HepG2 (cell line): ENCODE measurements around the gene KPNA3. TPM values are rescaled to one million over a fixed set of nuclear protein-coding genes. Genes with fewer than 3 reads are reported as not detected.

Experiments used
- AKAP8 ChIP-seq: sonication (generic); formaldehyde crosslinking; IDR thresholded peaks from 2 replicates; pipeline ENCODE4 v1.5.1; 2020; ENCODE audit warnings: mild to moderate bottlenecking, missing genetic modification reagents
- BCL3 ChIP-seq: sonication (generic); formaldehyde crosslinking; IDR thresholded peaks from 2 replicates; pipeline ENCODE4 v1.5.1; 2020; ENCODE audit warnings: mild to moderate bottlenecking, missing genetic modification reagents, moderate library complexity
- CBFB ChIP-seq: sonication (generic); formaldehyde crosslinking; IDR thresholded peaks from 2 replicates; pipeline ENCODE4 v1.4.0; 2020; ENCODE audit warnings: missing genetic modification reagents
- CHD4 ChIP-seq: fragments of 200-600 bp; sonication (generic); IDR thresholded peaks from 2 replicates; pipeline ENCODE4 v1.7.0; 2017; ENCODE audit warnings: mild to moderate bottlenecking, low read length, borderline replicate concordance
- HCFC1 ChIP-seq: fragments of 150-350 bp; IDR thresholded peaks from 2 replicates; pipeline ENCODE4 v1.6.1; 2014; ENCODE audit warnings: low read depth, low read length
- KLF9 ChIP-seq: IDR thresholded peaks from 2 replicates; pipeline ENCODE4 v1.6.1; 2016; ENCODE audit warnings: low read depth
- MAF1 ChIP-seq: sonication (generic); formaldehyde crosslinking; IDR thresholded peaks from 2 replicates; pipeline ENCODE4 v1.5.0; 2020; ENCODE audit warnings: missing genetic modification reagents, borderline replicate concordance
- MLLT10 ChIP-seq: sonication (generic); formaldehyde crosslinking; IDR thresholded peaks from 2 replicates; pipeline ENCODE4 v1.4.0; 2020; ENCODE audit warnings: missing genetic modification reagents
- NFKBIZ ChIP-seq: IDR thresholded peaks from 2 replicates; pipeline ENCODE4 v1.6.1; 2018; ENCODE audit warnings: missing genetic modification reagents, missing compliant biosample characterization
- POLR2AphosphoS5 ChIP-seq: IDR thresholded peaks from 2 replicates; pipeline ENCODE4 v1.6.1; 2012; ENCODE audit warnings: low read depth, low read length
- PRDM15 ChIP-seq: sonication (generic); formaldehyde crosslinking; IDR thresholded peaks from 2 replicates; pipeline ENCODE4 v1.4.0; 2020; ENCODE audit warnings: missing genetic modification reagents
- SATB2 ChIP-seq: sonication (generic); formaldehyde crosslinking; IDR thresholded peaks from 2 replicates; pipeline ENCODE4 v1.5.0; 2020; ENCODE audit warnings: missing genetic modification reagents
- SNAPC2 ChIP-seq: sonication (generic); formaldehyde crosslinking; IDR thresholded peaks from 2 replicates; pipeline ENCODE4 v1.8.1; 2022; ENCODE audit warnings: mild to moderate bottlenecking, missing genetic modification reagents
- SP140L ChIP-seq: sonication (generic); formaldehyde crosslinking; IDR thresholded peaks from 2 replicates; pipeline ENCODE4 v1.4.0; 2020; ENCODE audit warnings: missing genetic modification reagents, borderline replicate concordance
- TBX2 ChIP-seq: sonication (generic); formaldehyde crosslinking; IDR thresholded peaks from 2 replicates; pipeline ENCODE4 v1.5.0; 2020; ENCODE audit warnings: missing genetic modification reagents, mild to moderate bottlenecking, borderline replicate concordance
- TRAFD1 ChIP-seq: sonication (generic); formaldehyde crosslinking; IDR thresholded peaks from 2 replicates; pipeline ENCODE4 v1.5.1; 2020; ENCODE audit warnings: missing genetic modification reagents, mild to moderate bottlenecking, borderline replicate concordance
- ZBTB7B ChIP-seq: sonication (generic); formaldehyde crosslinking; IDR thresholded peaks from 2 replicates; pipeline ENCODE4 v1.4.0; 2020; ENCODE audit warnings: missing genetic modification reagents
- ZNF468 ChIP-seq: sonication (generic); formaldehyde crosslinking; IDR thresholded peaks from 2 replicates; pipeline ENCODE4 v1.8.0; 2022; ENCODE audit warnings: mild to moderate bottlenecking, moderate library complexity, missing genetic modification reagents
- ZNF737 ChIP-seq: sonication (generic); formaldehyde crosslinking; IDR thresholded peaks from 2 replicates; pipeline ENCODE4 v1.5.0; 2020; ENCODE audit warnings: missing genetic modification reagents, mild to moderate bottlenecking, borderline replicate concordance
- ZNF75D ChIP-seq: sonication (generic); formaldehyde crosslinking; IDR thresholded peaks from 2 replicates; pipeline ENCODE4 v1.8.1; 2023; ENCODE audit warnings: missing genetic modification reagents, mild to moderate bottlenecking, borderline replicate concordance
- ZNF761 ChIP-seq: sonication (generic); formaldehyde crosslinking; conservative IDR thresholded peaks from 2 replicates; pipeline ENCODE4 v1.4.0; 2020; ENCODE audit warnings: mild to moderate bottlenecking, missing genetic modification reagents
- ZNF777 ChIP-seq: sonication (generic); formaldehyde crosslinking; IDR thresholded peaks from 2 replicates; pipeline ENCODE4 v1.4.0; 2020; ENCODE audit warnings: missing genetic modification reagents
- polyA plus RNA-seq, 8 experiments: library from polyadenylated mRNA; depleted of rRNA in 3 of 8; stranded (reverse) in 7 of 8; unstranded in 1 of 8; fragments of >200 nt; fragmentation: Illumina TruSeq in 4 of 8; extraction: Trizol in 4 of 8; gene quantifications; 2 replicates each; pipeline versions ENCODE4 v1.2.1 to v1.2.3, GENCODE V29; 2011 to 2016; ENCODE audit warnings: low read depth in 4 of 8, missing spikeins in 1 of 8, mixed read lengths in 1 of 8; ENCODE audit not compliant: insufficient read depth in 1 of 8
- total RNA-seq, 5 experiments: library from RNA; depleted of rRNA; stranded (reverse); fragments of >200 nt; fragmentation: Illumina TruSeq; extraction: Trizol; gene quantifications; 2 replicates each; pipeline ENCODE4 v1.2.3, GENCODE V29; 2016; ENCODE audit warnings: low read depth in 1 of 5

Gene KPNA3
- total and polyA plus RNA-seq, 2 of the 13 experiments (the other 11 are each of a cell fraction or from before 2014, with no cell fraction given), result 13.0 to 28.9 TPM

- no peak; the same call in 1 of the 2 replicates for TF ChIP-seq PRDM15 (CRISPR knock-in tag)
- peak; percentile 60; the same call in 1 of the 2 replicates for TF ChIP-seq CBFB (CRISPR knock-in tag)
- TF ChIP-seq BCL3 (CRISPR knock-in tag), result peak; percentile 78
- TF ChIP-seq SP140L (CRISPR knock-in tag), result no peak; the same call in 1 of the 2 replicates
- 0 out of 2 replicates have a peak, but pooled peaks have one; percentile 76 for TF ChIP-seq ZNF737
- no peak for TF ChIP-seq MLLT10
- no peak for TF ChIP-seq ZNF75D
- TF ChIP-seq MAF1 (CRISPR knock-in tag), result no peak; the same call in 1 of the 2 replicates
- no peak for TF ChIP-seq NFKBIZ (CRISPR knock-in tag)
- TF ChIP-seq POLR2AphosphoS5, result peak; percentile 83
- TF ChIP-seq TBX2 (CRISPR knock-in tag), result peak; percentile 90
- no peak for TF ChIP-seq TRAFD1 (CRISPR knock-in tag)
- no peak for TF ChIP-seq ZBTB7B (CRISPR knock-in tag)
- no peak for TF ChIP-seq AKAP8 (CRISPR knock-in tag)
- TF ChIP-seq ZNF468 (CRISPR knock-in tag), result peak; percentile 79; the same call in 1 of the 2 replicates
- no peak for TF ChIP-seq HCFC1
- TF ChIP-seq KLF9 (CRISPR knock-in tag), result no peak; the same call in 1 of the 2 replicates
- TF ChIP-seq ZNF777 (CRISPR knock-in tag), result peak; percentile 84
- peak; percentile 76 for TF ChIP-seq ZNF761
- no peak for TF ChIP-seq SNAPC2 (CRISPR knock-in tag)
- TF ChIP-seq SATB2 (CRISPR knock-in tag), result peak; percentile 79; the same call in 1 of the 2 replicates
- no peak for TF ChIP-seq CHD4
Measured at GRCh38 chr13:49690995-49691784, 101.3 kb downstream of the KPNA3 start, which contains the start of gene EBPL (continued).
